Measurements from ENCODE around the gene WDR82.
"Not testable (repeated sequence)": the region's sequence is repeated elsewhere in the genome, so short reads cannot be mapped to it uniquely, and the experiment has no call there.

The WDR82 gene

GRCh38 chr3:52289747-52290595 is 11.5 kb upstream of the WDR82 start:
- no peak for DNase-seq (ENCODE audit: low read depth, low spot score)

- DNase-seq (ENCODE audit: low read depth, low spot score): no peak
Observed at GRCh38 chr3:52289338-52289746, 10.9 kb upstream of the WDR82 start.

- no peak for DNase-seq (ENCODE audit: low read depth, low spot score)
Observed at GRCh38 chr3:52288674-52289073, 10.2 kb upstream of the WDR82 start.

GRCh38 chr3:52286777-52287110 is 8.3 kb upstream of the WDR82 start:
- no peak for DNase-seq (ENCODE audit: low read depth, low spot score)

- not testable (repeated sequence) for DNase-seq (ENCODE audit: low read depth, low spot score)
Observed at GRCh38 chr3:52284051-52284450, 5.6 kb upstream of the WDR82 start.

- no peak for DNase-seq (ENCODE audit: low read depth, low spot score)
Observed at GRCh38 chr3:52283306-52283705, 4.9 kb upstream of the WDR82 start.

- DNase-seq (ENCODE audit: low read depth, low spot score): no peak
Observed at GRCh38 chr3:52281981-52282801, 3.7 kb upstream of the WDR82 start.

GRCh38 chr3:52280050-52280461 is 1.6 kb upstream of the WDR82 start:
- DNase-seq (ENCODE audit: low read depth, low spot score): no peak

- no peak for DNase-seq (ENCODE audit: low read depth, low spot score)
Observed at GRCh38 chr3:52279596-52279995, 1.1 kb upstream of the WDR82 start.

- peak; percentile 26 for DNase-seq (ENCODE audit: low read depth, low spot score)
Observed at GRCh38 chr3:52277972-52278509, 408 bp downstream of the WDR82 start.

- peak; percentile 44 for DNase-seq (ENCODE audit: low read depth, low spot score)
Observed at GRCh38 chr3:52277071-52277964, 1.1 kb downstream of the WDR82 start.

GRCh38 chr3:52274781-52275180 is 3.7 kb downstream of the WDR82 start:
- not testable (repeated sequence) for DNase-seq (ENCODE audit: low read depth, low spot score)

- DNase-seq (ENCODE audit: low read depth, low spot score): no peak
Observed at GRCh38 chr3:52272831-52273230, 5.6 kb downstream of the WDR82 start.

GRCh38 chr3:52272172-52272571 is 6.3 kb downstream of the WDR82 start:
- DNase-seq (ENCODE audit: low read depth, low spot score): not testable (repeated sequence)

GRCh38 chr3:52270252-52270754 is 8.1 kb downstream of the WDR82 start:
- no peak for DNase-seq (ENCODE audit: low read depth, low spot score)

GRCh38 chr3:52269776-52270175 is 8.7 kb downstream of the WDR82 start:
- DNase-seq (ENCODE audit: low read depth, low spot score): no peak

GRCh38 chr3:52268036-52268435 is 10.4 kb downstream of the WDR82 start:
- no peak for DNase-seq (ENCODE audit: low read depth, low spot score)

- no peak for DNase-seq (ENCODE audit: low read depth, low spot score)
Observed at GRCh38 chr3:52265387-52265786, 13.1 kb downstream of the WDR82 start.

GRCh38 chr3:52262447-52262846 is 16.0 kb downstream of the WDR82 start:
- no peak for DNase-seq (ENCODE audit: low read depth, low spot score)

- no peak for DNase-seq (ENCODE audit: low read depth, low spot score)
Observed at GRCh38 chr3:52259448-52259847, 19.0 kb downstream of the WDR82 start.

- no peak for DNase-seq (ENCODE audit: low read depth, low spot score)
Observed at GRCh38 chr3:52259035-52259434, 19.4 kb downstream of the WDR82 start.
